Aorta (tissue), 5 donors: ENCODE measurements around the gene GXYLT1. TPM values are rescaled to one million over a fixed set of nuclear protein-coding genes. Genes with fewer than 3 reads are reported as not detected.
"Not testable (repeated sequence)": the region's sequence is repeated elsewhere in the genome, so short reads cannot be mapped to it uniquely, and the experiment has no call there.

ENCODE experiments used
- ATAC-seq: fragments of 200-7000 bp; cut with Tn5 transposase; one replicate; pipeline ENCODE4 v1.9.1; 2022; ENCODE audit warnings: moderate library complexity; ENCODE audit not compliant: low FRiP score
- DNase-seq, 2 donors: peaks; one replicate each; pipeline ENCODE4 v3.0.0-alpha.2; 2020
- H3K27ac ChIP-seq, 2 donors: one replicate each; pipeline ENCODE4 v1.5.1; 2013; ENCODE audit warnings: low read length in 2 of 2, mild to moderate bottlenecking in 2 of 2, moderate library complexity in 2 of 2, control low read depth in 1 of 2, inconsistent platforms in 1 of 2, low read depth in 1 of 2
- H3K27me3 ChIP-seq, 2 donors: one replicate each; pipeline ENCODE4 v1.6.1; 2013; ENCODE audit warnings: control low read depth in 1 of 2, low read length in 1 of 2, mild to moderate bottlenecking in 1 of 2, moderate library complexity in 1 of 2; ENCODE audit not compliant: insufficient read depth in 2 of 2, control insufficient read depth in 1 of 2
- H3K36me3 ChIP-seq, 2 donors: one replicate each; pipeline ENCODE4 v1.6.1; 2013; ENCODE audit warnings: control low read depth in 1 of 2, low read length in 1 of 2, mild to moderate bottlenecking in 1 of 2; ENCODE audit not compliant: insufficient read depth in 2 of 2, control insufficient read depth in 1 of 2
- H3K4me1 ChIP-seq, 2 donors: one replicate each; pipeline ENCODE4 v1.6.1; 2013; ENCODE audit warnings: low read length in 2 of 2, control low read depth in 1 of 2, mild to moderate bottlenecking in 1 of 2, moderate library complexity in 1 of 2; ENCODE audit not compliant: insufficient read depth in 2 of 2, control insufficient read depth in 1 of 2
- H3K4me3 ChIP-seq, 2 donors: one replicate each; pipeline ENCODE4 v1.5.1; 2013; ENCODE audit warnings: low read length in 2 of 2, control low read depth in 1 of 2, mild to moderate bottlenecking in 1 of 2
- H3K9me3 ChIP-seq: one replicate; pipeline ENCODE4 v1.6.1; 2013; ENCODE audit warnings: mild to moderate bottlenecking, low read length; ENCODE audit not compliant: control insufficient read depth
- WGBS, 2 donors: extraction: QIAGEN DNeasy Blood & Tissue Kit; methylation state at CpG; one replicate each; pipeline ENCODE4 v1.1.7; 2013; 5-methylcytosine and 5-hydroxymethylcytosine counted together
- intact Hi-C, 2 donors: fragments of 100-400 bp; cut with DNase I; formaldehyde crosslinking; loops; one replicate each; pipeline versions ENCODE4 v1.14.2 to v1.15.0; 2022
- long read RNA-seq, 2 donors: library from polyadenylated mRNA; unstranded; transcript quantifications; one replicate each; pipeline ENCODE4 v2.0.0, GENCODE V29; 2020 to 2021
- polyA plus RNA-seq, 2 donors: library from polyadenylated mRNA; stranded (reverse); fragments of 200-250 nt; gene quantifications; one replicate each; pipeline ENCODE4 v1.2.3, GENCODE V29; 2013
- total RNA-seq, 2 donors: library from RNA; stranded (reverse); fragmentation: NEBNext Ultra II Directional; extraction: Animal tissue kit (Norgen Biotek cat#: 25700); gene quantifications; one replicate each; pipeline ENCODE4 v1.2.1, GENCODE V29; 2021
- donor health status: healthy with polysubstance abuse.
- donor health status: Bipolar disorder and iron deficiency.
- donor health status: DM: no; HTN: no; CAD: no.
- donor health status: DM: no; HTN: no; CAD: no.
- donor health status: DM: yes; HTN: yes; CAD: no.

The GXYLT1 gene, protein sequence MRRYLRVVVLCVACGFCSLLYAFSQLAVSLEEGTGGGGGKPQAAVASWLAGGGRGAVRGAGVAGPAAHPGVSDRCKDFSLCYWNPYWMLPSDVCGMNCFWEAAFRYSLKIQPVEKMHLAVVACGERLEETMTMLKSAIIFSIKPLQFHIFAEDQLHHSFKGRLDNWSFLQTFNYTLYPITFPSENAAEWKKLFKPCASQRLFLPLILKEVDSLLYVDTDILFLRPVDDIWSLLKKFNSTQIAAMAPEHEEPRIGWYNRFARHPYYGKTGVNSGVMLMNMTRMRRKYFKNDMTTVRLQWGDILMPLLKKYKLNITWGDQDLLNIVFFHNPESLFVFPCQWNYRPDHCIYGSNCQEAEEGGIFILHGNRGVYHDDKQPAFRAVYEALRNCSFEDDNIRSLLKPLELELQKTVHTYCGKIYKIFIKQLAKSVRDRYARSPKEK
- total RNA-seq = 10 to 100 TPM; 11.1 to 13.5 TPM
- 1 to 10 TPM; 1.9 to 3.0 TPM for polyA plus RNA-seq
- long read RNA-seq, donor 1, full-length matches to known transcripts = 1 of 6 reads
- long read RNA-seq, donor 1, partial matches to known transcripts = 0 of 6 reads
- long read RNA-seq, donor 1, other reads (novel, unspliced or antisense) = 5 of 6 reads
- long read RNA-seq, donor 2, full-length matches to known transcripts = 2 of 4 reads
- long read RNA-seq, donor 2, partial matches to known transcripts = 0 of 4 reads
- long read RNA-seq, donor 2, other reads (novel, unspliced or antisense) = 2 of 4 reads

DNA sequence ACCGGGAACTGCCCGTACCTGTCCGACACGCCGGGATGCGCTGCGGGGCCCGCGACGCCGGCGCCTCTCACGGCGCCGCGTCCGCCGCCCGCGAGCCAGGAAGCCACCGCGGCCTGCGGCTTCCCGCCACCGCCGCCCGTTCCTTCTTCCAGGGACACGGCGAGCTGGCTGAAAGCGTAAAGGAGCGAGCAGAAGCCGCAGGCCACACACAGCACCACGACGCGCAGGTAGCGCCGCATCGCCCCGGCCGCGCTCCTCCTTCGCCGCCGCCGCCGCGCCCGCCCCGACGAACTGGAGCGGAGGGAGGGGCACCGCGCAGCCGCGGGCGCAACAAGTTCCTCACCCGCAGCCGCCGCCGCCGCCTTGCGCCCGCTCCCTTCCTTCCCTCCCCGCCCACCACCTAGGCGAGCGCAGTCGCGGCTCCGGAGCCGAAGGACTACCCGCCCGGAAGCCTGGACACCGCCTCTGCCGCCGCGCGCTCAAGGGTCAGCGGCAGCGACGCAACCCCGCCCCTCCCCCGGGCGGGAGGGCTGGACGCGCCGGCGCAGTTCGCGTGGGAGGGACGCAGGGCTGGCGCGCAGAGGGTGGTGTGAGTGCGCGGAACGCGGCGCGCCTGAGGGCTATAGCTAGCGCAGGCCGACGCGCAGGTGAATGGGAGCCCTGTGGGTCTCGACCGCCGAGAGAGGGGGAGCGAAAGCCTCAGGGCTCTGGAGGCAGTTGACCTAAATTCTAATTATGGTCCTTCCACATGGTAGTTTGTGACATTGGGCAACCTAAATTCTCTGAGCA is at the start of gene GXYLT1:
Gene GXYLT1, minus strand, starts transcription at position 467 of the 789 bp plus-strand sequence. Its CDS starts 228 bp downstream, at position 239.
- peak within 1 kb of the TSS; percentile 57 to 69 for H3K4me3 ChIP-seq
- ATAC-seq (peak; percentile 98), DNase-seq (peak; percentile 96 to 97)
- peak within 1 kb of the TSS in 1 of 2 donors; percentile 50 for H3K27ac ChIP-seq
- no peaks in the 10 kb centered on the region for H3K36me3 ChIP-seq
- intact Hi-C loops = loop anchor here (5.0 kb wide), 2 partner anchors 93 to 183 kb away; partner anchors contain the start of genes PPHLN1 (in 1 of the 2), YAF2 (in 1 of the 2) and ZCRB1 (in 1 of the 2)
- no peaks in the 10 kb centered on the region for H3K27me3 ChIP-seq
- H3K9me3 ChIP-seq = no peaks in the 10 kb centered on the region
- 1 to 2% methylated on average over 58 to 106 of the region's 106 CpGs for WGBS, 2 donors
- H3K4me1 ChIP-seq = peaks cover 0 to 3% of the 10 kb centered on the region in 2 donors

DNA sequence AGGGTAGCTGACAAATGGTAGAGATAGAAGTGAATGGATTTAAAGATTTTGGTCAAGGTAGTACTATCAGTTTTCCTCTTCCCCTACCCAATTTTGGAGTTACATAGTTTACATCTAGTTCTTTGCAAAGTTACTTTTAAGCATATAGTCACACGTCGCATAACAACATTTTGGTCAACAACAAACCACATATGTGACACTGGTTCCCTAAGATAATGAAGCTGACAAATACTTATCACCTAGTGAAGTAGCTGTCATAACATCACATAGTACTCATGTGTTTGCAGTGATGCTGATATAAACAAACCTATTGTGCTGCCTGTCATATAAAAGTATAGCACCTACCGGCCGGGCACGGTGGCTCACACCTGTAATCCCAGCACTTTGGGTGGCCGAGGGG is 48.0 kb upstream of the GXYLT1 start:
- H3K4me3 ChIP-seq = no peak overlapping the region
- intact Hi-C loops = no loop called here
- no peaks in the 10 kb centered on the region for H3K4me1 ChIP-seq
- no peak for DNase-seq
- 96 to 97% methylated on average over 6 of the region's 6 CpGs for WGBS, 2 donors
- H3K27me3 ChIP-seq = no peaks in the 10 kb centered on the region
- no peaks in the 10 kb centered on the region for H3K9me3 ChIP-seq
- no peaks in the 10 kb centered on the region for H3K36me3 ChIP-seq
- H3K27ac ChIP-seq = no peak overlapping the region
- ATAC-seq = no peak

DNA sequence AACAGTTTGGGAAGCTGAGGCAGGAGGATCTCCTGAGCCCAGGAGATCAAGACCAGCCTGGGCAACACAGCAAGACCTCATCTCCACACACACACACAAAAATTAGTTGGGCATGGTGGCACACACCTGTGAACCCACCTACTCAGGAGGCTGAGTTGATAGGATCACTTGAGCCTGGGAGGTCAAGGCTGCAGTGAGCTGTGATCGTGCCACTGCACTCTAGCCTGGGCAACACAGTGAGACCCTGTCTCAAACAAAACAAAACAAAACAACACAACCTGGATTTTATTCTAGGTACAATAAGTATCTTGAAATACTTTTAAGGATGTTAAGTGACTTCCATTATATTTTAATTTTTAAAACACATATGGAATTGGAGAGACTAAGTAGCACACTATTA is 47.6 kb upstream of the GXYLT1 start:
- Histone ChIP-seq H3K27ac (no peak overlapping the region), H3K4me1 (no peaks in the 10 kb centered on the region), H3K4me3 (no peak overlapping the region), H3K27me3 (no peaks in the 10 kb centered on the region), H3K9me3 (no peaks in the 10 kb centered on the region), H3K36me3 (no peaks in the 10 kb centered on the region)
- ATAC-seq (no peak), DNase-seq (no peak)
- intact Hi-C loops = no loop called here
- 100% methylated on average over 1 of the region's 1 CpG for WGBS, 2 donors

DNA sequence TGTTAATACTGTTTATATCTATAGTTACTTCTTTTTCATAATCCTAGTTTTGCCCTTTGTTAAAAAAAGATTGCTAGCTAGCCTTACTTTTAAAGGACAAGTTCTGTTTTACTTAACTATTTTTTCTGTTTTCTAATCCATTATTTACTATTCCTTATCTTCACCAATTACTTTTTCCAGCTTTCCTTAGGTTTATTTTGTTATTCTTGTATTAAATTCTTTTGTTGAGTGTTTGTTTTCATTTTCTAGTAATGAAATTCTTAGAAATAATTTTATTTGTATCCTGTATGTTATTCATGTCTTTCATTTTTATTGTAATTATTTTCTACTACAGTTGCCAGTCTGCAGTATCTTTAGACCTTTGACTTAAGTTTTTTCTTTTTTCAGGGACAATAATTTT is 45.7 kb upstream of the GXYLT1 start:
- Histone ChIP-seq H3K27me3 (no peaks in the 10 kb centered on the region), H3K9me3 (no peaks in the 10 kb centered on the region), H3K4me3 (no peak overlapping the region), H3K27ac (no peak overlapping the region), H3K4me1 (no peaks in the 10 kb centered on the region), H3K36me3 (no peaks in the 10 kb centered on the region)
- DNase-seq = no peak
- no peak for ATAC-seq
- intact Hi-C loops = no loop called here

DNA sequence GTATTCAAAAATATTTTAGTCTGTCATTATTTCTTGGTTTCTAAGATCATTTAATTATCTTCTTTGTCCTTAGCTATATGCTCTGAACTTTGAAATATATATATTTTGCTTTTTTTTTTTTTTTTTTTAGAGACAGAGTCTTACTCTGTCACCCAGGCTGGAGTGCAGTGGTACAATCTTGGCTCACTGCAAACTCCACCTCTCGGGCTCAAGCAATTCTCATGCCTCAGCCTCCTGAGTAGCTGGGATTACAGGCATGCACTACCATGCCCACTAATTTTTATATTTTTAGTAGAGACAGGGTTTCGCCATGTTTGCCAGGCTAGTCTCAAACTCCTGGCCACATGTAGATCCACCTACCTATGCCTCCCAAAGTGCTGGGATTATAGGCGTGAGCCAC is 43.6 kb upstream of the GXYLT1 start:
- H3K27me3 ChIP-seq, H3K9me3 ChIP-seq, intact Hi-C loops, DNase-seq, H3K36me3 ChIP-seq, ATAC-seq, H3K27ac ChIP-seq, H3K4me3 ChIP-seq, H3K4me1 ChIP-seq: not testable (repeated sequence)
- WGBS, 2 donors = 93 to 97% methylated on average over 3 of the region's 3 CpGs

DNA sequence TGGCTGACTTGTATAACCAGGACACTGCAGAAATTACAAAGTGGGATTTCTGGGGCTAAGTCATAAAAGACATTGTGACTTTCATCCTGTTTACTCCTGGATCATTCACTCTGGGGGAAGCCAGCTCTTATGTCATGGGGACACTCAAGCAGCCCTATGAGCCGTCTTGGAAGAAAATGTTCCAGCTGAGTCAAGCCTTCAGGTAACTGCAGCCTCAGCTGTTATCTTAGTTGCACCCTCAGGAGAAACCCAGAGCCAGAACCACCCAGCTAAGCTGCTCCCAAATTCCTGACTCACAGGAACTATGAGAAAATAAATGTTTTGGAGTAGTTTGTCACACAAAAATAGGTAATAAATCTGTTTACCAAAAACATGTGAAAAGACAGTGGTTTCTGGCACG is 43.1 kb upstream of the GXYLT1 start:
- Histone ChIP-seq H3K27ac (no peak overlapping the region), H3K9me3 (no peaks in the 10 kb centered on the region), H3K4me1 (peaks cover 0 to 5% of the 10 kb centered on the region in 2 donors), H3K27me3 (no peaks in the 10 kb centered on the region), H3K36me3 (no peaks in the 10 kb centered on the region), H3K4me3 (no peak overlapping the region)
- intact Hi-C loops = no loop called here
- ATAC-seq (no peak), DNase-seq (no peak)
- 59 to 93% methylated on average over 2 of the region's 2 CpGs for WGBS, 2 donors

DNA sequence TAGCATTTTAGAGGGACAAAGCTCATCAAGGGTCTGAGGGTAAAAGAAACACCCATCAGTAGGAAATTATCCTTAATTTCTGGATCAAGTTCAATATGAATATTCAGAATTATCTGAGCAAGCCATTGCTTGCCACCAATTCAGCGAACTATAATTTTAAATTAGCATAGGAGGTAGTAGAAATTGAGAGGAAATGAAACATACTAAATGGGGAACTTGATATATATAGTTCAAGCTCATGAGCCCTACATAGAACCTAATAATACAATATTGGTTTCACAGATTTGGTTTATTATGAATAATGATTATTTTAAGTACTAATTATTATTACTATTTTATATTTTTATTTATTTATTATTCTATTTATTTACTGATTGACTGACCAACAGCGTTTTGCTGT is 42.1 kb upstream of the GXYLT1 start:
- 90 to 93% methylated on average over 2 of the region's 2 CpGs for WGBS, 2 donors
- DNase-seq = no peak
- intact Hi-C loops = no loop called here

DNA sequence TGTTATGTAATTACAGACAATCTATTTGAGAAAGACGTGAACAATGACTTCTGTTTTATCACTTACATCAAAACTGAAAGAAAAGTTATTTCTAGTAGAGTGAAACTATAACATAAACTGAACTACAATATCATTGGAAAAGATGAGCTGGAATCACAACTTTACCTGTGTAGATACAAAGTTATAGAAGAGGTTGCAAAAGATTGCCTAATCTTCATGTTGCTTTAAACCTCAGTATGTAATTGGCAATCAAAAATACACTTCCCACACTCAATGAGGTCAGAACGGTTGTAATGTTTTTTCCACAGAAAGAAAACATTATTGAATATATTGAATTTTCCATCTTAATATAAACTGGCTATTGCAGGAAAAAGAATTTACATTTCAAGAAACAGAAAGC is 37.7 kb upstream of the GXYLT1 start:
- Histone ChIP-seq H3K9me3 (peaks cover 2% of the 10 kb centered on the region), H3K4me3 (no peak overlapping the region), H3K36me3 (no peaks in the 10 kb centered on the region), H3K4me1 (peaks cover 0 to 5% of the 10 kb centered on the region in 2 donors), H3K27me3 (no peaks in the 10 kb centered on the region), H3K27ac (no peak overlapping the region)
- 65 to 72% methylated on average over 2 of the region's 2 CpGs for WGBS, 2 donors
- ATAC-seq (no peak), DNase-seq (no peak)
- intact Hi-C loops = no loop called here

More for the DNA sequence above, 42.1 kb upstream of the GXYLT1 start:
- peaks cover 0 to 5% of the 10 kb centered on the region in 2 donors for H3K4me1 ChIP-seq
- ATAC-seq = no peak
- H3K9me3 ChIP-seq = no peaks in the 10 kb centered on the region
- no peak overlapping the region for H3K27ac ChIP-seq
- H3K27me3 ChIP-seq = no peaks in the 10 kb centered on the region
- H3K4me3 ChIP-seq = no peak overlapping the region
- no peaks in the 10 kb centered on the region for H3K36me3 ChIP-seq
